Panc1 (cell line): ENCODE data around the gene SRGAP2C.
"Not testable (repeated sequence)": the region's sequence is repeated elsewhere in the genome, so short reads cannot be mapped to it uniquely, and the experiment has no call there.

Experiments
- CTCF ChIP-seq: fragments of 450-650 bp; IDR thresholded peaks from 2 replicates; pipeline ENCODE4 v1.5.1; 2017; ENCODE audit warnings: mild to moderate bottlenecking
- POLR2AphosphoS5 ChIP-seq: IDR thresholded peaks from 2 replicates; pipeline ENCODE4 v1.6.1; 2012; ENCODE audit warnings: mild to moderate bottlenecking, low read depth, low read length, moderate library complexity
- REST ChIP-seq, 2 experiments: IDR thresholded peaks; 2 replicates each; pipeline ENCODE4 v1.6.1; 2011 to 2012; ENCODE audit warnings: low read depth in 2 of 2, control low read depth in 1 of 2, low read length in 1 of 2, mild to moderate bottlenecking in 1 of 2, moderate library complexity in 1 of 2; ENCODE audit not compliant: insufficient read depth in 1 of 2
- TCF7L2 ChIP-seq: IDR thresholded peaks from 2 replicates; pipeline ENCODE4 v1.6.1; 2011; ENCODE audit warnings: mild to moderate bottlenecking, low read depth, low read length, inconsistent platforms

- TF ChIP-seq TCF7L2; REST (IDR thresholded peaks at IDR 0.05; ENCODE audit: insufficient read depth in 1 of 2, low read depth in 2 of 2, low read length in 1 of 2); CTCF; POLR2AphosphoS5: not testable (repeated sequence)
Measured at GRCh38 chr1:121403254-121403653, 218.5 kb downstream of the SRGAP2C start.
